Measurements from ENCODE around the gene MIDN. TPM values are rescaled to one million over a fixed set of nuclear protein-coding genes. Genes with fewer than 3 reads are reported as not detected.

The MIDN gene
- total RNA-seq, 4 donors from 2014 or later: 89.0 to 153 (median 105) TPM

DNA sequence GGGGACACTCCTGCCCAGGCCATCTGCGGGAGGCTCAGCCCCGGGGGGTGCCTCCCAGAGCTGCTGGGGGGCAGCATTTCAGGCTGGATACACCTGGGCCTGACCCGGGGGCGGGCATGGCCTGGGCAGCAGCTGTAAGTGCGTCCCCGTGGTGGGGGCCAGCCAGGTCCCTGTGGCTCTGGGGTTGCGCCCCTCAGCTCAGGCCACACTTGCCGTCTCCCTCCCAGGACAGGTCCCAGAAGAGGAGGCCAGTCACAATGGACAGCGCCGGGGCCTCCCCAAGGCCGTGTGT is 22.2 kb upstream of the MIDN start:
- 80% methylated on average over 4 of the region's 11 CpGs for WGBS
- no peaks in the 10 kb centered on the region for H3K9me3 ChIP-seq
- H3K36me3 ChIP-seq: peaks cover 76% of the 10 kb centered on the region

DNA sequence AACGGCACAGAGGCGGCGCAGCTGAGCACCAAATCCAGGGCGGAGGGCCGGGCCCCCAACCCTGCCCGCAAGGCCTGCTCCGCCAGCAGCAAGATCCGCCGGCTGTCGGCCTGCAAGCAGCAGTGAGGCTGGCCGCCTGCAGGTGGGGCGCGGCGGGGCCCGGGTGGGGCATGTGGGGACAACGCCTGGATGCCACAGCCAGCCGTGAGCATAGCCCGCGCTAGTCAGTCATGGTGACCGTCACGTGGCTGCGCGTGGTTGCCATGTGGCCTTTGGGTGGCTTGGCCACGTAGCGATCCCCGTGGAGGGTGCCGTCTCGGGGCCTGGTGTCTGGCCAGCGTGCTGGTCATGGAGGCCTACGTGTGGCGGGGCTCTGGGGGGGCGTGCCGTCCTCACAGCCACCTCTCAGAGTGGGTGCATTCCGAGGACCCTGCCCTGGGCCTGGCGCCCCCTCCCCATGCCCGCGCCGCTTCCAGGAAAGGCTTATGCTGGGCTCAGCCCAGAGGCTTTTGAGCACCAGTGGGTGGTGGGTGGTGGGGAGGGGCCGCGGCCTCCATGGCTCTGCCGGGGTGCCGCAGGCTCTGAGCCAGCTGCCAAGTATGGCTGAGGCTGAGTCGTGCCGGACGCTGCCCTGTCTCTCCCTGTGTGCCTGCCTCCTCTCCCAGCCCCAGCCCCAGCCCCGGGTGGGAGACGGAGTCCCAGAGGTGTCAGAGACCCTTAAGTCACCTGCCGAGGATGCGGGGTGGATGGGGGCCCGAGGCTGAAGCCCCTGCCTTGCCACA is 21.7 kb upstream of the MIDN start:
- TF ChIP-seq POLR2AphosphoS5 (IDR thresholded peaks at IDR 0.05) (no peak), POLR2A (IDR thresholded peaks at IDR 0.05) (no peak), EP300 (IDR thresholded peaks at IDR 0.05) (no peak)
- TF ChIP-seq, protein P1, sequence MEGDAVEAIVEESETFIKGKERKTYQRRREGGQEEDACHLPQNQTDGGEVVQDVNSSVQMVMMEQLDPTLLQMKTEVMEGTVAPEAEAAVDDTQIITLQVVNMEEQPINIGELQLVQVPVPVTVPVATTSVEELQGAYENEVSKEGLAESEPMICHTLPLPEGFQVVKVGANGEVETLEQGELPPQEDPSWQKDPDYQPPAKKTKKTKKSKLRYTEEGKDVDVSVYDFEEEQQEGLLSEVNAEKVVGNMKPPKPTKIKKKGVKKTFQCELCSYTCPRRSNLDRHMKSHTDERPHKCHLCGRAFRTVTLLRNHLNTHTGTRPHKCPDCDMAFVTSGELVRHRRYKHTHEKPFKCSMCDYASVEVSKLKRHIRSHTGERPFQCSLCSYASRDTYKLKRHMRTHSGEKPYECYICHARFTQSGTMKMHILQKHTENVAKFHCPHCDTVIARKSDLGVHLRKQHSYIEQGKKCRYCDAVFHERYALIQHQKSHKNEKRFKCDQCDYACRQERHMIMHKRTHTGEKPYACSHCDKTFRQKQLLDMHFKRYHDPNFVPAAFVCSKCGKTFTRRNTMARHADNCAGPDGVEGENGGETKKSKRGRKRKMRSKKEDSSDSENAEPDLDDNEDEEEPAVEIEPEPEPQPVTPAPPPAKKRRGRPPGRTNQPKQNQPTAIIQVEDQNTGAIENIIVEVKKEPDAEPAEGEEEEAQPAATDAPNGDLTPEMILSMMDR (IDR thresholded peaks at IDR 0.05): no peak
- H3K27me3 ChIP-seq: no peaks in the 10 kb centered on the region
- no peak for DNase-seq (ENCODE audit: low spot score in 2 of 2)
- peaks cover 71% of the 10 kb centered on the region for H3K36me3 ChIP-seq
- H3K4me3 ChIP-seq: no peak overlapping the region
- no peak overlapping the region for H3K27ac ChIP-seq
- no peaks in the 10 kb centered on the region for H3K9me3 ChIP-seq
- H3K4me1 ChIP-seq: peaks cover 7% of the 10 kb centered on the region
- no CpG with 5 or more reads among the region's 50 CpGs for WGBS

More for the DNA sequence above, 22.2 kb upstream of the MIDN start:
- TF ChIP-seq, protein P1 (IDR thresholded peaks at IDR 0.05): no peak
- peaks cover 4% of the 10 kb centered on the region for H3K4me1 ChIP-seq
- DNase-seq (ENCODE audit: low spot score in 2 of 2): no peak
- no peaks in the 10 kb centered on the region for H3K27me3 ChIP-seq
- H3K27ac ChIP-seq: no peak overlapping the region
- no peak overlapping the region for H3K4me3 ChIP-seq

DNA sequence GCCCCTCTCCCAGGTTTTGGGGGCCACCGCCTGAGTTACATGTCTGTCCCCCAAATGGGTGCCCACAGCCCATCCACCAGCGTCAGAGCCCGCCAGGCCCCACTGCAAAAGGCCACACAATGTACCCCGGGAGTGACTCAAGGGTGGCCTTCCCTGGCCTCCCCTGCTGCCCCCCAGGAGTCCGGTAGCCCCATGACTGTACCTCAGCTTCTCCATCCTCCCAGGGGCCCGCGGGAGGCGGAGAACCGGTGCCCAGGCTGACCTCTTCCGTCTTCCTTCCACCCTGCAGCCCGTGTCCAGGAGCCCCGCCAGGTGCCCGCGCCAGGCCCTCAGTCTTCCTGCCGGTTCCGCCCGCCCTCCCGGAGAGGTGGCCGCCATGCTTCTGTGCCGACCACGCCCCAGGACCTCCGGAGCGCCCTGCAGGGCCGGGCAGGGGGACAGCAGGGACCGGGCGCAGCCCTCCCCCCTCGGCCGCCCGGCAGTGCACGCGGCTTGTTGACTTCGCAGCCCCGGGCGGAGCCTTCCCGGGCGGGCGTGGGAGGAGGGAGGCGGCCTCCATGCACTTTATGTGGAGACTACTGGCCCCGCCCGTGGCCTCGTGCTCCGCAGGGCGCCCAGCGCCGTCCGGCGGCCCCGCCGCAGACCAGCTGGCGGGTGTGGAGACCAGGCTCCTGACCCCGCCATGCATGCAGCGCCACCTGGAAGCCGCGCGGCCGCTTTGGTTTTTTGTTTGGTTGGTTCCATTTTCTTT is 20.9 kb upstream of the MIDN start:
- WGBS: 86% methylated on average over 41 of the region's 56 CpGs
- peaks cover 14% of the 10 kb centered on the region for H3K4me1 ChIP-seq
- H3K4me3 ChIP-seq: no peak overlapping the region
- no peaks in the 10 kb centered on the region for H3K27me3 ChIP-seq
- TF ChIP-seq POLR2A (IDR thresholded peaks at IDR 0.05) (no peak), EP300 (IDR thresholded peaks at IDR 0.05) (no peak), POLR2AphosphoS5 (IDR thresholded peaks at IDR 0.05) (no peak)
- TF ChIP-seq, protein P1 (IDR thresholded peaks at IDR 0.05): no peak
- no peak for DNase-seq (ENCODE audit: low spot score in 2 of 2)
- H3K9me3 ChIP-seq: no peaks in the 10 kb centered on the region
- H3K36me3 ChIP-seq: peaks cover 63% of the 10 kb centered on the region
- H3K27ac ChIP-seq: no peak overlapping the region

DNA sequence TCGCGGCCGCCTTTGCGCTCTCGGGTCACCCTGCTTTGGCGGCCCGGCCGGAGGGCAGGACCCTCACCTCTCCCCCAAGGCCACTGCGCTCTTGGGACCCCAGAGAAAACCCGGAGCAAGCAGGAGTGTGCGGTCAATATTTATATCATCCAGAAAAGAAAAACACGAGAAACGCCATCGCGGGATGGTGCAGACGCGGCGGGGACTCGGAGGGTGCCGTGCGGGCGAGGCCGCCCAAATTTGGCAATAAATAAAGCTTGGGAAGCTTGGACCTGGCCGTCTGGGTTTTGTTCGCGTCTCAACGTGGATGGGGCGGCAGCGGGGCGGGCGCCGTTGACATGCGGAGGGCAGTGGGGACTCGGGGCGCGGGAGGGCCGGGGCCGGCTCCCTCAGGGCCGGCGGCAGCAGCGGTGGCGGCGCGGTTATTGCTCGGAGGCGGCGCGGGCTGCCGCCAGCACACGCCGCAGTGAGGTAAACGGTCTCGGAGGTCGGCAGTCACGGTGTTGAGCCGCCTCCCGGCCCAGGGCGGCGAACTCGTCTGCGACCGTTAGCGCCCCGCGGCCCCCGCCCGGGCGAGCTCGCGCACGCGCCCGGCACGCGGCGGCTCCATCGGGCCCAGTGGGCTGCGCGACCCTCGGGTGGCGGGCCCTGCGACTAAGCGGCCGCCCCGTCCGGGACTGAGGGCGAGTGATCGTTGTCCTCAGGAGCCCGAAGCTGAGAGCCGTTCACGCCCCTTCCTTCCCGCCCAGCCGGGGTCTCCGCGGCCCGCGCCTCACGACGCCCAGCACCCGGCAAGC is 20.0 kb upstream of the MIDN start:
- H3K4me1 ChIP-seq: peaks cover 20% of the 10 kb centered on the region
- 95% methylated on average over 83 of the region's 100 CpGs for WGBS
- no peak overlapping the region for H3K27ac ChIP-seq
- no peaks in the 10 kb centered on the region for H3K9me3 ChIP-seq
- no peak overlapping the region for H3K4me3 ChIP-seq
- H3K27me3 ChIP-seq: no peaks in the 10 kb centered on the region
- TF ChIP-seq, protein P1 (IDR thresholded peaks at IDR 0.05): no peak
- TF ChIP-seq POLR2A (IDR thresholded peaks at IDR 0.05): no peak
- TF ChIP-seq POLR2AphosphoS5 (IDR thresholded peaks at IDR 0.05): no peak
- no peak for TF ChIP-seq EP300 (IDR thresholded peaks at IDR 0.05)
- DNase-seq (ENCODE audit: low spot score in 2 of 2): no peak
- H3K36me3 ChIP-seq: peaks cover 54% of the 10 kb centered on the region

Data from suprapubic skin (tissue), 4 donors.